ENCODE results near the gene ANXA11.

DNA sequence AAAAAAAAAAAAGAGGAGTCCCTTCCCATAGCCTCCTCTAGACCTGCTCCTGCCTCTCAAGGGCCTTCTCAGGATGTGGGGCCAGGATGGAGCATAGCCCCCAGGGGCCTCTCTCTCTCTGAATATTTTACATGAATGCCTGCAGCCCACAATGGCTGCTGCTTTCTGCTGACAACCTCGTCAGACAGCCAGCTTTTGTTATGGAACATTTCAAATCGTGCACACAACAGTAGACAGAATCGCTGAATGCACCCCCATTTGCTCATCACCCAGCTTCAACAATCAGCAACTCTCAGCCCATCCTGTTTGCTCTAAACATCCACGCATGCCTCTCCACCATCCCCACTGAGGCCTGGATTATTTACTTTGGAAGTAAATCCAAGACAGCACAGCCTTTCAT is 67.4 kb downstream of the ANXA11 start:
- TF ChIP-seq, protein P1, sequence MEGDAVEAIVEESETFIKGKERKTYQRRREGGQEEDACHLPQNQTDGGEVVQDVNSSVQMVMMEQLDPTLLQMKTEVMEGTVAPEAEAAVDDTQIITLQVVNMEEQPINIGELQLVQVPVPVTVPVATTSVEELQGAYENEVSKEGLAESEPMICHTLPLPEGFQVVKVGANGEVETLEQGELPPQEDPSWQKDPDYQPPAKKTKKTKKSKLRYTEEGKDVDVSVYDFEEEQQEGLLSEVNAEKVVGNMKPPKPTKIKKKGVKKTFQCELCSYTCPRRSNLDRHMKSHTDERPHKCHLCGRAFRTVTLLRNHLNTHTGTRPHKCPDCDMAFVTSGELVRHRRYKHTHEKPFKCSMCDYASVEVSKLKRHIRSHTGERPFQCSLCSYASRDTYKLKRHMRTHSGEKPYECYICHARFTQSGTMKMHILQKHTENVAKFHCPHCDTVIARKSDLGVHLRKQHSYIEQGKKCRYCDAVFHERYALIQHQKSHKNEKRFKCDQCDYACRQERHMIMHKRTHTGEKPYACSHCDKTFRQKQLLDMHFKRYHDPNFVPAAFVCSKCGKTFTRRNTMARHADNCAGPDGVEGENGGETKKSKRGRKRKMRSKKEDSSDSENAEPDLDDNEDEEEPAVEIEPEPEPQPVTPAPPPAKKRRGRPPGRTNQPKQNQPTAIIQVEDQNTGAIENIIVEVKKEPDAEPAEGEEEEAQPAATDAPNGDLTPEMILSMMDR (IDR thresholded peaks at IDR 0.05), result no peak
- no peak for TF ChIP-seq EP300 (IDR thresholded peaks at IDR 0.05)
- TF ChIP-seq POLR2AphosphoS5 (IDR thresholded peaks at IDR 0.05), result no peak

All from esophagus muscularis mucosa (tissue), 4 donors.